ENCODE data around the gene OLIG3. TPM values are rescaled to one million over a fixed set of nuclear protein-coding genes. Genes with fewer than 3 reads are reported as not detected.

The OLIG3 gene
- polyA plus RNA-seq, 1 experiment, result not detected

DNA sequence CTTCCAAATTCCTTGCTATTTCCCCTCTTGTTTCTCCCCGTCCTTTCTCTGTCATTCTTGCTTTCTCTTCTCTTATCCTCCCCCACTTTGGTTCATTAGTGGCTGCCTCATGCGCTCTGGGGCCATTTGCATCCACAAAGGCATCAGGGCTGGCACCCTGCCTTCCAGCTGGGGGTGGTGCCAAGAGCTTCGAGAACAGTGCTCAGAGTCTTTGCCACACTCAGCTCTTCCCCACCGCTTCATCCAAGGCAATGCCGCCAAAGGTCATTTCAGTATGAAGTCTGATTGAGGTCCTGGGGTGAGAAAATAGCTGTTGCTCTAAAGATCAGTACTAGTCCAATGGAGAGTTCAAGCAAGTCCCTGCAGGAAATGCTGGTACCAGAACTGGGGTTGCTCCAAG is 22.7 kb downstream of the OLIG3 start:
- ChIA-PET POLR2A (no interaction called here), CTCF (no interaction called here)
- no peak for DNase-seq (ENCODE audit: low read depth, low spot score)
- H3K27me3 ChIP-seq (ENCODE audit: control insufficient read depth, insufficient read depth, low read length), result peaks cover 12% of the 10 kb centered on the region
- H3K9me3 ChIP-seq (ENCODE audit: control insufficient read depth, insufficient read depth, low read length), result no peaks in the 10 kb centered on the region
- no peak overlapping the region for H3K27ac ChIP-seq (ENCODE audit: low read depth, low read length)
- TF ChIP-seq, protein P1, sequence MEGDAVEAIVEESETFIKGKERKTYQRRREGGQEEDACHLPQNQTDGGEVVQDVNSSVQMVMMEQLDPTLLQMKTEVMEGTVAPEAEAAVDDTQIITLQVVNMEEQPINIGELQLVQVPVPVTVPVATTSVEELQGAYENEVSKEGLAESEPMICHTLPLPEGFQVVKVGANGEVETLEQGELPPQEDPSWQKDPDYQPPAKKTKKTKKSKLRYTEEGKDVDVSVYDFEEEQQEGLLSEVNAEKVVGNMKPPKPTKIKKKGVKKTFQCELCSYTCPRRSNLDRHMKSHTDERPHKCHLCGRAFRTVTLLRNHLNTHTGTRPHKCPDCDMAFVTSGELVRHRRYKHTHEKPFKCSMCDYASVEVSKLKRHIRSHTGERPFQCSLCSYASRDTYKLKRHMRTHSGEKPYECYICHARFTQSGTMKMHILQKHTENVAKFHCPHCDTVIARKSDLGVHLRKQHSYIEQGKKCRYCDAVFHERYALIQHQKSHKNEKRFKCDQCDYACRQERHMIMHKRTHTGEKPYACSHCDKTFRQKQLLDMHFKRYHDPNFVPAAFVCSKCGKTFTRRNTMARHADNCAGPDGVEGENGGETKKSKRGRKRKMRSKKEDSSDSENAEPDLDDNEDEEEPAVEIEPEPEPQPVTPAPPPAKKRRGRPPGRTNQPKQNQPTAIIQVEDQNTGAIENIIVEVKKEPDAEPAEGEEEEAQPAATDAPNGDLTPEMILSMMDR (IDR thresholded peaks at IDR 0.05; ENCODE audit: low read depth, low read length), result no peak
- H3K4me3 ChIP-seq (ENCODE audit: low read depth, low read length), result no peak overlapping the region

DNA sequence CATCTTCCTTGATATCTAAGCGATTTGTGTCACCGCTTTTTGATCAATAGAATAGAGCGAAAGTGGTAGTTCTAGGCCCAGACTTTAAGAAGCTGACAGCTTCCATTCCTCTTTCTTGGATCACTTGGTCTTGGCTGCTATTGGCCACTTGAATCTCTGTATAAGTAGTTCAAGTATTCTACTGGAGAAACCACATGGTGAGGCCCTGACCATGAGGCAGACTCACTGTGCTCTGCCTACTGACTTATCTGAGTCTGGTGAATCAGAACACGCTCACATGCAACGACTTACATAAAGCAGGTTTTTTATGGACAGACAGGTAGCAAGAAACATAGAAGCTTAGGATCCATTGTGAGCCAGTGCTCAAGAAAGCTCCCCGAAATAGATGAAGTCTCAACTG is 27.0 kb downstream of the OLIG3 start:
- Histone ChIP-seq H3K9me3 (ENCODE audit: control insufficient read depth, insufficient read depth, low read length) (no peaks in the 10 kb centered on the region), H3K27me3 (ENCODE audit: control insufficient read depth, insufficient read depth, low read length) (peaks cover 7% of the 10 kb centered on the region), H3K4me3 (ENCODE audit: low read depth, low read length) (no peak overlapping the region), H3K27ac (ENCODE audit: low read depth, low read length) (no peak overlapping the region)
- ChIA-PET CTCF (no interaction called here), POLR2A (no interaction called here)
- TF ChIP-seq, protein P1 (IDR thresholded peaks at IDR 0.05; ENCODE audit: low read depth, low read length), result no peak
- no peak for DNase-seq (ENCODE audit: low read depth, low spot score)

DNA sequence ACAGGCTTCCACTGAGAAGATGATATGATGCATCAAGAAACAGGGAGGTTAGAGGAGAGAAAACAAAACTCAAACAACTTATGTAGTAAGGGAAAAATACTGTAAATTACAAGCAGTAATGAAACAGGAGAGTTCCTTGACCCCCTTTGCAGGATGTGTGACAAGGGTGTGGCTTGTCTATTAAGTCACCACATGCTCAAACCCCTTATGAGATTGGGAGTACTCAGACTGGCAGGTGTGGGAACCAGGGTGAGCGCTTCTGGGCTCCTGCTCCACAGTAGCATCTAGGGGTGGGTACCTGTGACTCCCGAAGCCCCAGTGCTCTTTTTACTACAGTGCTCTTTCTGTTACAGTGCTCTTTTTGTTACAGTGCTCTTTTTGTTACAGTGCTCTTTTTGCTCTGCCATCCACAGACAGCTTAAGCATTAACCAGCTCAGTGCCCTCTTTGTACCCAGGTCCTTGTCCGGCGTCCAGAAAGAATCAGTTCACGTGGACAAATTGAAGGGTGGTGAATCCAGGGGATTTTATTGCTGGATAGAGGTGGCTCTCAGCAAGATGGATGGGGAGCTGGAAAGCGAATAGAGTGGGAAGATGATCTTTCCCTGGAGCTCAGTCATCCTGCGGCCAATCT is 28.7 kb downstream of the OLIG3 start:
- TF ChIP-seq, protein P1 (IDR thresholded peaks at IDR 0.05; ENCODE audit: low read depth, low read length), result no peak
- CTCF ChIA-PET, result no interaction called here
- peaks cover 2% of the 10 kb centered on the region for H3K27me3 ChIP-seq (ENCODE audit: control insufficient read depth, insufficient read depth, low read length)
- H3K4me3 ChIP-seq (ENCODE audit: low read depth, low read length), result no peak overlapping the region
- no peak overlapping the region for H3K27ac ChIP-seq (ENCODE audit: low read depth, low read length)
- DNase-seq (ENCODE audit: low read depth, low spot score), result no peak
- H3K9me3 ChIP-seq (ENCODE audit: control insufficient read depth, insufficient read depth, low read length), result no peaks in the 10 kb centered on the region
- POLR2A ChIA-PET, result no interaction called here

DNA sequence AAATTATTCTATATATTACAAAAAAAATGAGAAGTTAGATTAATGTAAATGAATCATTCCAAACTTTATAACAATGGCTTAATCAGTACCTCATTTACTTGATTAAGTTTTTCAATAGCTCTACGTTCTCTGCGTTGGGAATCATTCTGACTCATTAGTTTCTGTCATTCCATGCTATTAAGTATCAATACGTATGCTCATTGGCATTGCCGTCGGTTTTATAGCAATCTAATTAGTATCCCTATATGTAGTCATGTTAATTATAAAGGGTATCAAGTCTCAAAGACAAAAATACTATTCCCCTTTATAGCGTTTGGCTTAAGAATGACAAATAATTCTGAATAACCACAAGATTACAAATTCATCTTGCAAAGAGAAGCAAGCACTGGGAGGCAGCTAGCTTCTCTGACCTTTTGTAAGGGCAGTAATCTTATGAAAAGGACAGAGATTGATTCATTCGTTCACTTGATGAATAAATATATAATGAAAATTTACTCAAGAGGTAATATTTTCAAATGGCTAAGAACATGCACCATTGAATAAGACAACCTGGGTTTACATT is 41.8 kb downstream of the OLIG3 start:
- H3K27ac ChIP-seq (ENCODE audit: low read depth, low read length), result no peak overlapping the region
- H3K27me3 ChIP-seq (ENCODE audit: control insufficient read depth, insufficient read depth, low read length), result no peaks in the 10 kb centered on the region
- peak; percentile 4 for DNase-seq (ENCODE audit: low read depth, low spot score)
- TF ChIP-seq, protein P1 (IDR thresholded peaks at IDR 0.05; ENCODE audit: low read depth, low read length), result no peak
- ChIA-PET POLR2A (no interaction called here), CTCF (interaction anchor here (0.9 to 1.3 kb wide), 2 partner anchors 34 to 37 kb away, joined by 3 read pairs; no protein-coding TSS in a partner anchor)
- H3K9me3 ChIP-seq (ENCODE audit: control insufficient read depth, insufficient read depth, low read length), result no peaks in the 10 kb centered on the region
- no peak overlapping the region for H3K4me3 ChIP-seq (ENCODE audit: low read depth, low read length)

DNA sequence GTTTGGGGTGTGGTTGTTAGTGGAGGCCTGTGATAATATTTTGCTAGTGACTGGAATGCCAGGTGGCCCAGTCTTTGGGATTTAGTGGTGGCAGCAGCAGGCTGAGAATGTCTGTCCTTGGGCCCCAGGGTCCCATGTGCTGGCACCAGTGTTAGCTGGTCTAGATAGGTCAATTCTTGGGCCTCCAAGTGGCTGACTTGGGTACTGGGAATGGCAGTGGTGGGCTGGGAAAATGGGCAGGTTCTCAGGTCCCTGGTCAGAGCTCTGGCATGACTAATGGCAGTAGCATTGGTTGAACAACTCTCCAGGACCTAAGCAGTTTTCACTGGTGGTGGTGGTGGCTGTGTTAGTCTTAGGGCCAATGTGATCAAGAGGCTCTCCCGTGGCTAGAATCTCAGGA is 50.3 kb downstream of the OLIG3 start:
- Histone ChIP-seq H3K4me3 (ENCODE audit: low read depth, low read length) (no peak overlapping the region), H3K9me3 (ENCODE audit: control insufficient read depth, insufficient read depth, low read length) (no peaks in the 10 kb centered on the region), H3K27me3 (ENCODE audit: control insufficient read depth, insufficient read depth, low read length) (no peaks in the 10 kb centered on the region), H3K27ac (ENCODE audit: low read depth, low read length) (no peak overlapping the region)
- ChIA-PET POLR2A (no interaction called here), CTCF (interaction anchor here (1.4 kb wide), 1 partner anchor 29 kb away, joined by 5 read pairs; no protein-coding TSS in a partner anchor)
- no peak for DNase-seq (ENCODE audit: low read depth, low spot score)
- TF ChIP-seq, protein P1 (IDR thresholded peaks at IDR 0.05; ENCODE audit: low read depth, low read length), result no peak
